22Rv1 (cell line): ENCODE results near the gene XPA.

Experiments
- H3K27ac ChIP-seq: fragments of 450-650 bp; 2 replicates; pipeline ENCODE4 v1.5.1; 2017
- CTCF ChIP-seq: fragments of 450-650 bp; IDR thresholded peaks from 2 replicates; pipeline ENCODE4 v1.5.1; 2017; ENCODE audit warnings: mild to moderate bottlenecking
- ZFX ChIP-seq: fragments of 450-650 bp; IDR thresholded peaks from 2 replicates; pipeline ENCODE4 v1.6.1; 2017; ENCODE audit warnings: antibody characterized with exemption, borderline replicate concordance

Gene XPA

GRCh38 chr9:97668485-97668884, 28.7 kb downstream of the XPA start:
- TF ChIP-seq CTCF (no peak), ZFX (no peak)
- H3K27ac ChIP-seq = no peak overlapping the region

- H3K27ac ChIP-seq = no peak overlapping the region
- TF ChIP-seq CTCF (no peak), ZFX (no peak)
Measured at GRCh38 chr9:97666907-97667686, 30.0 kb downstream of the XPA start.

GRCh38 chr9:97665742-97666141, 31.4 kb downstream of the XPA start:
- TF ChIP-seq ZFX (no peak), CTCF (no peak)
- H3K27ac ChIP-seq = no peak overlapping the region

GRCh38 chr9:97660847-97661246, 36.3 kb downstream of the XPA start:
- no peak overlapping the region for H3K27ac ChIP-seq
- TF ChIP-seq CTCF = no peak
- no peak for TF ChIP-seq ZFX

GRCh38 chr9:97660340-97660739, 36.8 kb downstream of the XPA start:
- no peak for TF ChIP-seq ZFX
- no peak for TF ChIP-seq CTCF
- H3K27ac ChIP-seq = no peak overlapping the region

GRCh38 chr9:97659771-97660170, 37.4 kb downstream of the XPA start:
- TF ChIP-seq ZFX = no peak
- TF ChIP-seq CTCF = no peak
- no peak overlapping the region for H3K27ac ChIP-seq

GRCh38 chr9:97658707-97659106, 38.4 kb downstream of the XPA start:
- TF ChIP-seq ZFX (no peak), CTCF (no peak)
- no peak overlapping the region for H3K27ac ChIP-seq
